HepG2 (cell line): Measurements from ENCODE around the gene RREB1. TPM values are rescaled to one million over a fixed set of nuclear protein-coding genes. Genes with fewer than 3 reads are reported as not detected.

Experiments
- CSRNP1 ChIP-seq: sonication (generic); formaldehyde crosslinking; IDR thresholded peaks from 2 replicates; pipeline ENCODE4 v1.8.1; 2023; ENCODE audit warnings: mild to moderate bottlenecking, missing genetic modification reagents
- DMTF1 ChIP-seq: sonication (generic); formaldehyde crosslinking; IDR thresholded peaks from 2 replicates; pipeline ENCODE4 v1.4.0; 2020; ENCODE audit warnings: mild to moderate bottlenecking, missing genetic modification reagents
- FLYWCH1 ChIP-seq: sonication (generic); formaldehyde crosslinking; IDR thresholded peaks from 2 replicates; pipeline ENCODE4 v1.8.1; 2023; ENCODE audit warnings: mild to moderate bottlenecking, missing genetic modification reagents
- FOXP4 ChIP-seq: sonication (generic); formaldehyde crosslinking; IDR thresholded peaks from 2 replicates; pipeline ENCODE4 v1.4.0; 2020; ENCODE audit warnings: missing genetic modification reagents
- HMGXB4 ChIP-seq, 2 experiments: sonication (generic) in 1 of 2; formaldehyde crosslinking in 1 of 2; IDR thresholded peaks; 2 replicates each; pipeline versions ENCODE4 v1.4.0 to v1.6.1; 2018 to 2020; ENCODE audit warnings: missing genetic modification reagents in 2 of 2, borderline replicate concordance in 1 of 2, low read depth in 1 of 2, mild to moderate bottlenecking in 1 of 2, missing biosample characterization in 1 of 2
- HNF4A ChIP-seq: sonication (generic); formaldehyde crosslinking; IDR thresholded peaks from 2 replicates; pipeline ENCODE4 v1.4.0; 2020; ENCODE audit warnings: missing genetic modification reagents
- MYNN ChIP-seq: sonication (generic); formaldehyde crosslinking; IDR thresholded peaks from 2 replicates; pipeline ENCODE4 v1.4.0; 2020; ENCODE audit warnings: mild to moderate bottlenecking, low read depth, missing genetic modification reagents
- RAD51 ChIP-seq: fragments of 450-650 bp; IDR thresholded peaks from 2 replicates; pipeline ENCODE4 v1.6.1; 2016; ENCODE audit warnings: borderline replicate concordance
- RBFOX2 ChIP-seq: fragments of 200-400 bp; formaldehyde crosslinking; IDR thresholded peaks from 2 replicates; pipeline ENCODE4 v1.6.1; 2017; ENCODE audit warnings: low read depth, mild to moderate bottlenecking, low read length
- REXO4 ChIP-seq: sonication (generic); formaldehyde crosslinking; IDR thresholded peaks from 2 replicates; pipeline ENCODE4 v1.8.0; 2022; ENCODE audit warnings: missing genetic modification reagents, mild to moderate bottlenecking, borderline replicate concordance
- SNAPC2 ChIP-seq: sonication (generic); formaldehyde crosslinking; IDR thresholded peaks from 2 replicates; pipeline ENCODE4 v1.8.1; 2022; ENCODE audit warnings: mild to moderate bottlenecking, missing genetic modification reagents
- SOX13 ChIP-seq, 3 experiments: fragments of 450-650 bp in 1 of 3; sonication (generic) in 1 of 3; formaldehyde crosslinking in 1 of 3; IDR thresholded peaks in 2 of 3; conservative IDR thresholded peaks in 1 of 3; 2 replicates each; pipeline versions ENCODE4 v1.5.0 to v1.6.1; 2016 to 2020; ENCODE audit warnings: antibody characterized with exemption in 1 of 3, mild to moderate bottlenecking in 1 of 3, missing compliant biosample characterization in 1 of 3, missing genetic modification reagents in 1 of 3, moderate library complexity in 1 of 3
- ZFP90 ChIP-seq: sonication (generic); formaldehyde crosslinking; IDR thresholded peaks from 2 replicates; pipeline ENCODE4 v1.8.0; 2022; ENCODE audit warnings: missing genetic modification reagents, mild to moderate bottlenecking, inconsistent platforms, borderline replicate concordance
- ZKSCAN8 ChIP-seq: IDR thresholded peaks from 2 replicates; pipeline ENCODE4 v1.6.1; 2016; ENCODE audit warnings: borderline replicate concordance, missing genetic modification reagents, missing compliant biosample characterization
- ZNF549 ChIP-seq: sonication (generic); formaldehyde crosslinking; IDR thresholded peaks from 2 replicates; pipeline ENCODE4 v1.5.0; 2020; ENCODE audit warnings: missing genetic modification reagents
- ZNF670 ChIP-seq: sonication (generic); formaldehyde crosslinking; IDR thresholded peaks from 2 replicates; pipeline ENCODE4 v1.8.0; 2022; ENCODE audit warnings: mild to moderate bottlenecking, missing genetic modification reagents, borderline replicate concordance
- polyA plus RNA-seq, 8 experiments: library from polyadenylated mRNA; depleted of rRNA in 3 of 8; stranded (reverse) in 7 of 8; unstranded in 1 of 8; fragments of >200 nt; fragmentation: Illumina TruSeq in 4 of 8; extraction: Trizol in 4 of 8; gene quantifications; 2 replicates each; pipeline versions ENCODE4 v1.2.1 to v1.2.3, GENCODE V29; 2011 to 2016; ENCODE audit warnings: low read depth in 4 of 8, missing spikeins in 1 of 8, mixed read lengths in 1 of 8; ENCODE audit not compliant: insufficient read depth in 1 of 8
- total RNA-seq, 5 experiments: library from RNA; depleted of rRNA; stranded (reverse); fragments of >200 nt; fragmentation: Illumina TruSeq; extraction: Trizol; gene quantifications; 2 replicates each; pipeline ENCODE4 v1.2.3, GENCODE V29; 2016; ENCODE audit warnings: low read depth in 1 of 5
- TF ChIP-seq, protein P1 (sequence below), 2 experiments: sonication (generic) in 1 of 2; formaldehyde crosslinking in 1 of 2; IDR thresholded peaks; 2 replicates each; pipeline versions ENCODE4 v1.5.1 to v1.6.1; 2011 to 2020; ENCODE audit warnings: borderline replicate concordance in 1 of 2, low read depth in 1 of 2, low read length in 1 of 2, mild to moderate bottlenecking in 1 of 2, missing genetic modification reagents in 1 of 2, moderate library complexity in 1 of 2

The RREB1 gene
- total and polyA plus RNA-seq, 2 of the 13 experiments (the other 11 are each of a cell fraction or from before 2014, with no cell fraction given): 6.1 to 23.2 TPM

DNA sequence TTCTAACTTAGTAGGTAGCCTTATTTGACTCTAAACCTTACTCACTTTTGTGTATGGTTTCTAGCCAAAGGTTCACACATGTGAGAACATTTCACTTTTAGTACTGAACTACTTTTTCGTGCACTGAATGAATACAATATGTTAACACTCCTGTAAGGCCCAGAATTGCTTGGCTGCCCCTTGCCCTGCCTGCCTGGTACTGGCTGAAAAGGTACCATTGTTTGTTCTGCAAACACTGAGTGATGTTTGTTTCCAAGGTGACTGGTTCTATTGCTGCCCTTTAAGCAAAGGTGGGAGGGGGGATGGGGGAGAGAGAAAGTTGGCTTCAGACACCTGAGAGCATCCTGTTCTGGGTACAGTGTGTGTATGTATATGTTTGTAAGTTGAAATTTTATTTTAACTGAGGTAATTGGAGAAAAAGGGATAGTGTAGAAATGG is 31.2 kb downstream of the RREB1 start (continued):
- TF ChIP-seq FOXP4 (CRISPR knock-in tag) (peak; percentile 90), SOX13 (IDR thresholded peaks at IDR 0.05) (peak; percentile 62; the same call in 1 of the 2 replicates), SOX13 (CRISPR knock-in tag; conservative IDR thresholded peaks at IDR 0.05 in 1 of 2, IDR thresholded peaks at IDR 0.05 in 1 of 2) (peak in 1 of 2 experiments; percentile 91; a peak in 2 of 4 replicates), ZNF670 (no peak), HMGXB4 (CRISPR knock-in tag; IDR thresholded peaks at IDR 0.05; ENCODE audit: borderline replicate concordance in 1 of 2, low read depth in 1 of 2) (no peak; a peak in 1 of 4 replicates), DMTF1 (no peak), CSRNP1 (CRISPR knock-in tag) (no peak), ZFP90 (CRISPR knock-in tag) (no peak), FLYWCH1 (CRISPR knock-in tag) (no peak), REXO4 (no peak), ZKSCAN8 (peak; percentile 44; the same call in 1 of the 2 replicates), RBFOX2 (no peak), RAD51 (no peak), MYNN (CRISPR knock-in tag) (no peak), ZNF549 (CRISPR knock-in tag) (no peak), SNAPC2 (CRISPR knock-in tag) (no peak), HNF4A (CRISPR knock-in tag) (peak; percentile 76)
- TF ChIP-seq, protein P1, sequence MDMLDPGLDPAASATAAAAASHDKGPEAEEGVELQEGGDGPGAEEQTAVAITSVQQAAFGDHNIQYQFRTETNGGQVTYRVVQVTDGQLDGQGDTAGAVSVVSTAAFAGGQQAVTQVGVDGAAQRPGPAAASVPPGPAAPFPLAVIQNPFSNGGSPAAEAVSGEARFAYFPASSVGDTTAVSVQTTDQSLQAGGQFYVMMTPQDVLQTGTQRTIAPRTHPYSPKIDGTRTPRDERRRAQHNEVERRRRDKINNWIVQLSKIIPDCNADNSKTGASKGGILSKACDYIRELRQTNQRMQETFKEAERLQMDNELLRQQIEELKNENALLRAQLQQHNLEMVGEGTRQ (IDR thresholded peaks at IDR 0.05; ENCODE audit: low read depth, low read length): no peak
- TF ChIP-seq, protein P1 (CRISPR knock-in tag; IDR thresholded peaks at IDR 0.05; ENCODE audit: borderline replicate concordance): no peak
